Osteoblast (primary cell): Measurements from ENCODE around the gene UPF2. TPM values are rescaled to one million over a fixed set of nuclear protein-coding genes. Genes with fewer than 3 reads are reported as not detected.
A peak's percentile ranks its signal among the peaks of the same experiment; 100 is the strongest.

Source experiments
- DNase-seq: peaks from one replicate; pipeline ENCODE4 v3.0.0; 2011; ENCODE audit warnings: low spot score, mixed read lengths; ENCODE audit not compliant: insufficient read length; ENCODE audit errors: missing footprints
- H2AFZ ChIP-seq: 2 replicates; pipeline ENCODE4 v1.6.0; 2011; ENCODE audit warnings: mild to moderate bottlenecking, low read length
- H3K27ac ChIP-seq: 2 replicates; pipeline ENCODE4 v1.5.1; 2011; ENCODE audit warnings: mild to moderate bottlenecking, low read depth, low read length, moderate library complexity
- H3K27me3 ChIP-seq: 2 replicates; pipeline ENCODE4 v1.6.0; 2012; ENCODE audit warnings: mild to moderate bottlenecking, control low read depth, inconsistent platforms, low read length, moderate library complexity; ENCODE audit not compliant: insufficient read depth
- H3K36me3 ChIP-seq: 2 replicates; pipeline ENCODE4 v1.5.1; 2011; ENCODE audit warnings: mild to moderate bottlenecking, low read length, control low read depth, moderate library complexity; ENCODE audit not compliant: insufficient read depth
- H3K4me1 ChIP-seq: 2 replicates; pipeline ENCODE4 v1.5.1; 2011; ENCODE audit warnings: mild to moderate bottlenecking, low read length, control low read depth, moderate library complexity; ENCODE audit not compliant: insufficient read depth
- H3K4me2 ChIP-seq: 2 replicates; pipeline ENCODE4 v1.6.0; 2011; ENCODE audit warnings: mild to moderate bottlenecking, low read length; ENCODE audit not compliant: insufficient read depth
- H3K4me3 ChIP-seq: fragments of 200-600 bp; sonication (generic); 3 replicates; pipeline ENCODE4 v1.5.1; 2012; ENCODE audit warnings: mild to moderate bottlenecking, low read length, inconsistent platforms; ENCODE audit not compliant: insufficient read depth
- H3K79me2 ChIP-seq: 2 replicates; pipeline ENCODE4 v1.6.0; 2012; ENCODE audit warnings: mild to moderate bottlenecking, low read length, control low read depth, inconsistent platforms; ENCODE audit not compliant: insufficient read depth
- H3K9me3 ChIP-seq: 2 replicates; pipeline ENCODE4 v1.5.1; 2011; ENCODE audit warnings: low read depth, low read length, control low read depth
- H4K20me1 ChIP-seq: 2 replicates; pipeline ENCODE4 v1.6.0; 2012; ENCODE audit warnings: mild to moderate bottlenecking, low read length, control low read depth; ENCODE audit not compliant: insufficient read depth
- total RNA-seq: library from RNA; depleted of rRNA; stranded (reverse); fragments of >200 nt; gene quantifications from 2 replicates; pipeline ENCODE4 v1.2.3, GENCODE V29; 2012
- TF ChIP-seq, protein P1 (sequence below): IDR thresholded peaks from 2 replicates; pipeline ENCODE4 v1.5.1; 2011; ENCODE audit warnings: mild to moderate bottlenecking, low read depth, low read length, moderate library complexity; ENCODE audit errors: extremely low read depth

UPF2 gene
- total RNA-seq, 1 donor = 15.9 TPM

DNA sequence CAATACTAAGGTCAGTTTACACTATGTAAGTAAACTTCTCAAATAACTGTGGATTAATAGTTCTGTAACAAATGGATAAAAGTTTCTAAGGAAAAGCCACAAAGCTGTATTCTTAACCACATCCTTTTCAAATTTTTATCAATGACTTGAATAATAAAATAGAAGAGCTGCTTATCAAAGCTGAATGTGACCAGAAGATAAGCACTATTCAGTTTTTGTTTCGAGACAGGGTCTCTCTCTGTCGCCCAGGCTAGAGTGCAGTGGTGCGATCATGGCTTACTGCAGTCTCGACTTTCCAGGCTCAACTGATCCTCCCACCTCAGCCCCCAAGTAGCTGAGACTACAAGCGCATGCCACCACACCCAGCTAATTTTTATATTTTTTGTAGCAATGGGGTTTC lies 17.0 kb downstream of the UPF2 start:
- H3K27me3 ChIP-seq = no peaks in the 10 kb centered on the region
- H3K27ac ChIP-seq = no peak overlapping the region
- H4K20me1 ChIP-seq = peaks cover 9% of the 10 kb centered on the region
- H3K4me2 ChIP-seq = no peak overlapping the region
- TF ChIP-seq, protein P1, sequence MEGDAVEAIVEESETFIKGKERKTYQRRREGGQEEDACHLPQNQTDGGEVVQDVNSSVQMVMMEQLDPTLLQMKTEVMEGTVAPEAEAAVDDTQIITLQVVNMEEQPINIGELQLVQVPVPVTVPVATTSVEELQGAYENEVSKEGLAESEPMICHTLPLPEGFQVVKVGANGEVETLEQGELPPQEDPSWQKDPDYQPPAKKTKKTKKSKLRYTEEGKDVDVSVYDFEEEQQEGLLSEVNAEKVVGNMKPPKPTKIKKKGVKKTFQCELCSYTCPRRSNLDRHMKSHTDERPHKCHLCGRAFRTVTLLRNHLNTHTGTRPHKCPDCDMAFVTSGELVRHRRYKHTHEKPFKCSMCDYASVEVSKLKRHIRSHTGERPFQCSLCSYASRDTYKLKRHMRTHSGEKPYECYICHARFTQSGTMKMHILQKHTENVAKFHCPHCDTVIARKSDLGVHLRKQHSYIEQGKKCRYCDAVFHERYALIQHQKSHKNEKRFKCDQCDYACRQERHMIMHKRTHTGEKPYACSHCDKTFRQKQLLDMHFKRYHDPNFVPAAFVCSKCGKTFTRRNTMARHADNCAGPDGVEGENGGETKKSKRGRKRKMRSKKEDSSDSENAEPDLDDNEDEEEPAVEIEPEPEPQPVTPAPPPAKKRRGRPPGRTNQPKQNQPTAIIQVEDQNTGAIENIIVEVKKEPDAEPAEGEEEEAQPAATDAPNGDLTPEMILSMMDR = no peak
- no peak for DNase-seq
- H3K79me2 ChIP-seq = peaks cover 81% of the 10 kb centered on the region
- H3K9me3 ChIP-seq = no peaks in the 10 kb centered on the region
- no peak overlapping the region for H3K4me3 ChIP-seq
- H3K36me3 ChIP-seq = peaks cover 20% of the 10 kb centered on the region
- H2AFZ ChIP-seq = no peak overlapping the region
- H3K4me1 ChIP-seq = no peaks in the 10 kb centered on the region

DNA sequence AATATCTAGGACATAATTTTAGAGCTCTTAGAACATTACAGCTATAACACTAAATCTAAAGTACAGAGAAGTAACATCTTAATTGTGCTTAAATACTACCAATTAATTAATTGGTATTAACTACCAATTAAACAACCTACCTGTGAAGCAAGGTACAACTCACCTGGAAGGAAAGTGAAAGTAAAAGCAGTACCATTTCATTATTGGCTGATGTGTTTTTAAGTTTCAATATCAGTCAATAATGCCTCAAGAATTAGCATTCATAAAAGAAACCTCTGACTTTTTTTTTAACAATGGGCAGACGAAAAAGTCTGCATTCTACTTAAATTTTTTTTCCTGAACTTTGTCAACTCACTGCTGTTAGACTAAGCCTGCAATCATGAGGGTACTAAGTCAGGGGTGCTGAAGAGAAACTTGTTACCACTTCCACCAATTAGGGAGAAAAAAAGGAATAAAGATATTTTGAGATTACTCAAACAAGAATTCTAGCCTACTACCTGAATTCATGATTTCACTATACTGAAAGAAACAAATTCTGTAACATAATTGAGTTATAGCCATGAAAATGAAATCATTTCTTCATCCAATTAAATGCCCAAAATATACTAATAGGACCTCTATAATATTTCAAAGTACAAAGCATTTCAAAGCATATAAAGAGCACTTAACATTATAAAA lies 19.9 kb downstream of the UPF2 start:
- Histone ChIP-seq H3K4me1 (peaks cover 14% of the 10 kb centered on the region), H3K36me3 (peaks cover 2% of the 10 kb centered on the region), H3K4me2 (no peak overlapping the region), H3K27me3 (no peaks in the 10 kb centered on the region), H3K4me3 (no peak overlapping the region), H2AFZ (no peak overlapping the region), H3K9me3 (no peaks in the 10 kb centered on the region), H3K79me2 (peaks cover 73% of the 10 kb centered on the region), H3K27ac (no peak overlapping the region), H4K20me1 (peaks cover 7% of the 10 kb centered on the region)
- DNase-seq = no peak
- TF ChIP-seq, protein P1 = no peak

DNA sequence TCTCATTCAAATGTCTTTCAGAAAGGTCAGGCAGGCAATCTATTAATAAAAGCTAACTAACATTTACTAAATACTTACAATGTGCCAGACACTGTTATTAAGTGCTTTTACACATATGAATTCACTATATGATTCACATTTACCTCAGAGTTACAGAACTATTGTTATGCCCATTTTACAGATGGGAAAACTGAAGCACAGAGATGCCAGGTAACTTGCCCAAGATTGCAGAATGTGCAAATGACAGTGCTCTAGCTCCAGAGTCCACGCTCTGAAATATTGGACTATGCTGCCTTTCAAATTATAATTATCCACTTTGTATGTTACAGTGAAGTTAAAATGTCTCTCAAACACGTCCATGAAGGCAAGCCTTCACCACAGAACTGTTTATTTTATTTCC lies 22.0 kb downstream of the UPF2 start:
- H3K4me2 ChIP-seq = no peak overlapping the region
- H4K20me1 ChIP-seq = peaks cover 7% of the 10 kb centered on the region
- H3K79me2 ChIP-seq = peaks cover 60% of the 10 kb centered on the region
- peaks cover 14% of the 10 kb centered on the region for H3K4me1 ChIP-seq
- DNase-seq = no peak
- peaks cover 2% of the 10 kb centered on the region for H3K36me3 ChIP-seq
- H3K9me3 ChIP-seq = no peaks in the 10 kb centered on the region
- H3K27me3 ChIP-seq = no peaks in the 10 kb centered on the region
- H2AFZ ChIP-seq = no peak overlapping the region
- H3K4me3 ChIP-seq = no peak overlapping the region
- H3K27ac ChIP-seq = no peak overlapping the region
- TF ChIP-seq, protein P1 = no peak

DNA sequence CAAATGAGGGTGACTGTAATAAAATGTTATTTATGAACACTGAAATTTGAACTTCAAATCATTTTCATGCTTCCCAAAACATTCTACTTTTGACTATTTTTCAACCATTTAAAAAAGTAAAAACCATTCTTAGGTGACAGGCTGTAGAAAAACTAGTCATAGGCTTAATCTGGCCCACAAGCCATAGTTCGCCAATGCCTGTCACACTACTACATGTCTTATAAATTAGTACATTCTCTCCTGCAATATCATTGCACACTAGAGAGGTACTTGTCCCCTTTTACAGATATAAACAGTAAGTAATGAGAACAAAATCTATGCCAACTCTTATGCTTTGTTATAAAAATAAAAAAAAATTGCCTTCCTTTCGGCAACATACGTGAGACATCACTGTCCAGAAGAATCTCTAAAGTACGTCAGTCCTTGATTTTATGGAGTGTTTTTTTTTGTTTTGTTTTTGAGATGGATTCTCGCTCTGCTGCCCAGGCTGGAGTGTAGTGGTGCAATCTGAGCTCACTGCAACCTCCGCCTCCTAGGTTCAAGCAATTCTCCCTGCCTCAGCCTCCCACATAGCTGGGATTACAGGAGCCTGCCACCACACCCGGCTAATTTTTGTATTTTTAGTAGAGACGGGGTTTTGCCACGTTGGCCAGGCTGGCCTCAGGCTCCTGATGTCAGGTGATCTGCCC lies 23.2 kb downstream of the UPF2 start:
- peaks cover 58% of the 10 kb centered on the region for H3K79me2 ChIP-seq

More for the DNA sequence above, 23.2 kb downstream of the UPF2 start:
- Histone ChIP-seq H3K9me3 (no peaks in the 10 kb centered on the region), H3K27ac (peak overlapping the region; percentile 75), H3K27me3 (no peaks in the 10 kb centered on the region), H2AFZ (no peak overlapping the region), H3K36me3 (peaks cover 2% of the 10 kb centered on the region), H4K20me1 (peaks cover 4% of the 10 kb centered on the region), H3K4me2 (peak overlapping the region; percentile 31), H3K4me3 (no peak overlapping the region), H3K4me1 (peaks cover 14% of the 10 kb centered on the region)
- no peak for DNase-seq
- TF ChIP-seq, protein P1 = no peak
